HL-60 (cell line): ENCODE data around the gene ADAMTS13.
"Not testable (repeated sequence)": the region's sequence is repeated elsewhere in the genome, so short reads cannot be mapped to it uniquely, and the experiment has no call there.

Source experiments
- CTCF ChIP-seq: IDR thresholded peaks from one replicate; pipeline ENCODE4 v1.5.1; 2011; ENCODE audit warnings: low read length, control low read depth, inconsistent platforms; ENCODE audit not compliant: insufficient read depth
- GABPA ChIP-seq: IDR thresholded peaks from 2 replicates; pipeline ENCODE4 v1.6.1; 2012; ENCODE audit warnings: low read depth
- POLR2AphosphoS5 ChIP-seq: IDR thresholded peaks from 2 replicates; pipeline ENCODE4 v1.6.1; 2012; ENCODE audit warnings: low read depth
- REST ChIP-seq: IDR thresholded peaks from 2 replicates; pipeline ENCODE4 v1.6.1; 2012; ENCODE audit warnings: low read depth; ENCODE audit not compliant: insufficient replicate concordance
- SPI1 ChIP-seq: IDR thresholded peaks from 2 replicates; pipeline ENCODE4 v1.6.1; 2012; ENCODE audit warnings: low read depth, mild to moderate bottlenecking, borderline replicate concordance

DNA sequence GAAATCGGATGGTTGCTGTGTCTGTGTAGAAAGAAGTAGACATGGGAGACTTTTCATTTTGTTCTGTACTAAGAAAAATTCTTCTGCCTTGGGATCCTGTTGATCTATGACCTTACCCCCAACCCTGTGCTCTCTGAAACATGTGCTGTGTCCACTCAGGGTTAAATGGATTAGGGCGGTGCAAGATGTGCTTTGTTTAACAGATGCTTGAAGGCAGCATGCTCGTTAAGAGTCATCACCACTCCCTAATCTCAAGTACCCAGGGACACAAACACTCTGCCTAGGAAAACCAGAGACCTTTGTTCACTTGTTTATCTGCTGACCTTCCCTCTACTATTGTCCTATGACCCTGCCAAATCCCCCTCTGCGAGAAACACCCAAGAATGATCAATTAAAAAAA lies 30.7 kb upstream of the ADAMTS13 start:
- not testable (repeated sequence) for TF ChIP-seq CTCF, REST, GABPA, POLR2AphosphoS5, SPI1
